ENCODE measurements around the gene HDAC10. TPM values are rescaled to one million over a fixed set of nuclear protein-coding genes. Genes with fewer than 3 reads are reported as not detected.
A peak's percentile ranks its signal among the peaks of the same experiment; 100 is the strongest.

Gene HDAC10
- total and polyA plus RNA-seq, 7 donors: 4.3 to 19.4 (median 13.5) TPM

- peak; percentile 27 for TF ChIP-seq CTCF (IDR thresholded peaks at IDR 0.05)
- H3K36me3 ChIP-seq (ENCODE audit: insufficient read depth in 1 of 2, low read depth in 1 of 2): peaks cover 0 to 44% of the 10 kb centered on the region in 2 donors
- peak within 1 kb of the TSS; percentile 95 for H3K27ac ChIP-seq
- ATAC-seq (peak; percentile 89 to 91 (median 90)), DNase-seq (peak; percentile 98)
- H3K4me3 ChIP-seq: peak within 1 kb of the TSS; percentile 98
- intact Hi-C loops (cut with DNase I): loop anchor here in 1 of 2 donors (5.0 kb wide), 1 partner anchor 37 kb away; no protein-coding TSS in a partner anchor
- no peaks in the 10 kb centered on the region for H3K27me3 ChIP-seq (ENCODE audit: insufficient read depth in 3 of 3, low read length in 2 of 3)
- no peaks in the 10 kb centered on the region for H3K9me3 ChIP-seq
- H3K4me1 ChIP-seq: peaks cover 45% of the 10 kb centered on the region
- WGBS, 3 donors: 0 to 1% (median 0%) methylated on average over 75 to 76 of the region's 76 CpGs
Observed at GRCh38 chr22:50244420-50245213, 6.4 kb downstream of the HDAC10 start, which contains the start of gene TUBGCP6. Gene TUBGCP6, minus strand, starts transcription at chr22:50245023. Its CDS starts 564 bp downstream, at chr22:50244459.

DNA sequence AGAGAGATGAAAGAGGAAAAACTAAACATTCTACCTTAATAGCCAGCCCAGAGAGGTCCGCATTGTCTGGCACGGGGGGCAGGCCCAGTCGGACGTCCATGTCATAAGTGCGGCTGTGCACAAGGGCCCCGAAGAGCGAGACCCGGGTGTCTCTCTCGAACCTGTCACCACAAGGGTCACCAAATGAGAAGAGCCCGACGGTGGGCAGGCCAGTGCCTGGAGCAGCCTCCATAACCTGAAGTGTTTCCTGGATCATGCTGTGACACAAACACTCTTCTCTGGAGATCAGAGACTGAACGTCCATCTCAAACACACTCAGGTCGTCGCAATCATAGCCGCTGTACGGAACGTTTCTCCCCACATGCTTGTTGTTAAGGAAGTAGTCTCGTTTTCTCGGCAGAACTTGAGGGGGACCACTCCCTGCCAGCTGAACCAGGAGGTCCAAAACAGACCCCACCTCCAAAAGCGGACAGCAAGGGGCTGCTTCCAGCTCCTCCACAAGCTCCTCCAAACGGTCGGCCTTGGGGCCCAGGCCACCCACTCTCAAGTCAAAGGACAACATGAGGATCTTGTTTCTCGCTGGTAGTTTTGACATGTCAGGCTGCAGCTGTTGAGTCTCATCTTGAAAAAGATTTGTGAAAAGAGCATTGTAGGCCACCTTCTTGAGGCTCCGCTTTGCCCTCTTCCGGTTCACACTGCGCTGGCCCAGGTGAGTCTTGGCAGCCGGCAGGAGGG, 7.2 kb downstream of the HDAC10 start:
- DNase-seq (no peak), ATAC-seq (peak in 1 of 4 donors; percentile 20)
- 13 to 16% (median 15%) methylated on average over 27 of the region's 27 CpGs for WGBS, 3 donors
- Histone ChIP-seq H3K4me1 (peaks cover 42% of the 10 kb centered on the region), H3K9me3 (no peaks in the 10 kb centered on the region), H3K36me3 (ENCODE audit: insufficient read depth in 1 of 2, low read depth in 1 of 2) (peaks cover 0 to 48% of the 10 kb centered on the region in 2 donors), H3K4me3 (peak overlapping the region; percentile 98), H3K27me3 (ENCODE audit: insufficient read depth in 3 of 3, low read length in 2 of 3) (no peaks in the 10 kb centered on the region), H3K27ac (peak overlapping the region; percentile 95)
- no peak for TF ChIP-seq CTCF (IDR thresholded peaks at IDR 0.05)
- intact Hi-C loops (cut with DNase I): loop anchor here in 1 of 2 donors (5.0 kb wide), 1 partner anchor 37 kb away; no protein-coding TSS in a partner anchor

- no peaks in the 10 kb centered on the region for H3K9me3 ChIP-seq
- H3K27ac ChIP-seq: peak overlapping the region; percentile 95
- WGBS, 3 donors: 38 to 53% (median 43%) methylated on average over 14 of the region's 14 CpGs
- DNase-seq: no peak
- ATAC-seq: no peak
- peaks cover 0 to 48% of the 10 kb centered on the region in 2 donors for H3K36me3 ChIP-seq (ENCODE audit: insufficient read depth in 1 of 2, low read depth in 1 of 2)
- TF ChIP-seq CTCF (IDR thresholded peaks at IDR 0.05): no peak
- intact Hi-C loops (cut with DNase I): loop anchor here in 1 of 2 donors (5.0 kb wide), 1 partner anchor 35 kb away; no protein-coding TSS in a partner anchor
- no peaks in the 10 kb centered on the region for H3K27me3 ChIP-seq (ENCODE audit: insufficient read depth in 3 of 3, low read length in 2 of 3)
- H3K4me1 ChIP-seq: peaks cover 42% of the 10 kb centered on the region
- peak overlapping the region; percentile 98 for H3K4me3 ChIP-seq
Observed at GRCh38 chr22:50242406-50242949, 8.6 kb downstream of the HDAC10 start.

DNA sequence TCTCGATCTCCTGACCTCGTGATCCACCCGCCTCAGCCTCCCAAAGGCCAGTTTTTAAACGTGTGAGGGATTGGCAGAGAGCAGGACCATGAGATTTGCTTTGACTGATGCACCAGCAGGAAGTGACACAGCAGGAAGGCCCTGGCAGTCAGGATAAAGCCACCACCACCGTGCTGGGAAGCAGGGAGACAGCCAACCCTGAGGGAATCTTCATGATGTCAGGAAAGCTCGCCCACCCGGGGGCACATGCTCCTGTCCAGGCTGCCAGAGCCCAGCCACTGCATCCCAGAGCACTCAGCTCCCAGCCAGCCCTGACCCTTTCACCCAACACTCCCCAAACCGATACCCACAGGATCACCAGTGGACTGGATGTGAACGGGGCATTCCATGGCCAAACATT, 12.3 kb downstream of the HDAC10 start:
- Histone ChIP-seq H3K27me3 (ENCODE audit: insufficient read depth in 3 of 3, low read length in 2 of 3) (no peaks in the 10 kb centered on the region), H3K4me3 (no peak overlapping the region), H3K4me1 (peaks cover 30% of the 10 kb centered on the region), H3K9me3 (no peaks in the 10 kb centered on the region), H3K36me3 (ENCODE audit: insufficient read depth in 1 of 2, low read depth in 1 of 2) (peaks cover 0 to 44% of the 10 kb centered on the region in 2 donors), H3K27ac (no peak overlapping the region)
- DNase-seq: no peak
- no peak for ATAC-seq
- 85 to 87% (median 86%) methylated on average over 9 of the region's 9 CpGs for WGBS, 3 donors
- intact Hi-C loops (cut with DNase I): no loop called here
- no peak for TF ChIP-seq CTCF (IDR thresholded peaks at IDR 0.05)

Data from psoas muscle (tissue), 8 donors.